ENCODE results near the gene NELL2. TPM values are rescaled to one million over a fixed set of nuclear protein-coding genes. Genes with fewer than 3 reads are reported as not detected.

The NELL2 gene
- total RNA-seq, 4 donors from 2014 or later, result 2.6 to 32.3 (median 11.9) TPM

DNA sequence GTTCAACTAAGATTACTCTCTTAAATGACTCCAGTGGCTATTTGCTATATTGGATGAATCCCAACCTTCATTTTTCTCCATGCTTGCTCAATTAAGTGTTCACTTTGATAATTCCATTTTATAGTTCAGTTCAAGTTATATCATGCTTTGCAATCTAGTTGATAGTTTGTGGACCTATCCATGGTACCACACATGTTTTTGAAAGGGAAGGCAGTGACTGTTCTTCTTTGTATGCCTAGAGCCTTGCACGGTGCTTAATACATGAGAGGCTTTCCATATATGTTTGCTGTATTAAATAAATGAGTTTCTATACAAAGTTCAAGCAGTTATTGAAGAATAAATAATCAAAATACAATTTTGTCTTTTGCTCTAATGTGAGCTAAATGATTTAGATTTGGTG lies 391.3 kb downstream of the NELL2 start:
- no peak for DNase-seq (ENCODE audit: low spot score in 2 of 2)
- WGBS, 2 donors, result 70 to 77% methylated on average over 1 of the region's 1 CpG
- no peak overlapping the region for H3K4me3 ChIP-seq (ENCODE audit: low read depth, poor library complexity, severe bottlenecking)

DNA sequence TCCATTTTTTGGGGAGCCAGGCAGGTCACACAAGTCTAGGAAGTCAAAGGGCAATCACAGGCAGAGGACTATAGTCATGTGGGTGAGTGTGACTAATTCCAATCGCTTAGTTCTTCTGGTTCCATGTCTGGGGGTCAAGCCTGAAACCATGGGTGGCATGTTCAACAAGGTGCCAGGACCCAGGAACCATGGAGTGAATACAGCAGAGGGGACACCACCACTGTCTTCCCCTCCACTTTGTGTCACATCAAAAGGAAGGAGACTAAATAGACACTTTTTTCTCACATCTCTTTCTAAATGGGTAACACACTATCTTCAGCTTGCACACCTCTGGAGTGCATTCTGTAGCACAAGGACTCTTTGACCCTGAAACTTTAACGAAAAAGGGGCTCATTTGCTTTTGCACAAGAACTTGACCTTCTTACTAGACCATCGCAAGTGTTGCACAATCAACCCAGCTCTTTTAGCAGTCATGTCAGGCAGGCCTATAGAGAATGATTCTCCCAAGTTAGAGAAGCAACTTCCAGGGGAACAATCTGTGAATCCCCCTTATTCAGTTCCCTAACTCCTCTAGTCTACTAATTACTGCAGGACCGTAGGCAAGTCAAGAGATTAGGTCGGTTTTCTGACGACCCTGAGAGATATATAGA lies 398.7 kb downstream of the NELL2 start:
- no peak overlapping the region for H3K4me3 ChIP-seq (ENCODE audit: low read depth, poor library complexity, severe bottlenecking)
- no peak for DNase-seq (ENCODE audit: low spot score in 2 of 2)
- intact Hi-C loops (cut with DNase I; ENCODE audit: low total_unique reads), result no loop called here
- TF ChIP-seq, protein P1, sequence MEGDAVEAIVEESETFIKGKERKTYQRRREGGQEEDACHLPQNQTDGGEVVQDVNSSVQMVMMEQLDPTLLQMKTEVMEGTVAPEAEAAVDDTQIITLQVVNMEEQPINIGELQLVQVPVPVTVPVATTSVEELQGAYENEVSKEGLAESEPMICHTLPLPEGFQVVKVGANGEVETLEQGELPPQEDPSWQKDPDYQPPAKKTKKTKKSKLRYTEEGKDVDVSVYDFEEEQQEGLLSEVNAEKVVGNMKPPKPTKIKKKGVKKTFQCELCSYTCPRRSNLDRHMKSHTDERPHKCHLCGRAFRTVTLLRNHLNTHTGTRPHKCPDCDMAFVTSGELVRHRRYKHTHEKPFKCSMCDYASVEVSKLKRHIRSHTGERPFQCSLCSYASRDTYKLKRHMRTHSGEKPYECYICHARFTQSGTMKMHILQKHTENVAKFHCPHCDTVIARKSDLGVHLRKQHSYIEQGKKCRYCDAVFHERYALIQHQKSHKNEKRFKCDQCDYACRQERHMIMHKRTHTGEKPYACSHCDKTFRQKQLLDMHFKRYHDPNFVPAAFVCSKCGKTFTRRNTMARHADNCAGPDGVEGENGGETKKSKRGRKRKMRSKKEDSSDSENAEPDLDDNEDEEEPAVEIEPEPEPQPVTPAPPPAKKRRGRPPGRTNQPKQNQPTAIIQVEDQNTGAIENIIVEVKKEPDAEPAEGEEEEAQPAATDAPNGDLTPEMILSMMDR (IDR thresholded peaks at IDR 0.05), result no peak
- TF ChIP-seq POLR2A (IDR thresholded peaks at IDR 0.05), result no peak
- WGBS, 2 donors, result 87 to 89% methylated on average over 6 of the region's 6 CpGs

More for the DNA sequence above, 391.3 kb downstream of the NELL2 start:
- intact Hi-C loops (cut with DNase I; ENCODE audit: low total_unique reads), result no loop called here
- TF ChIP-seq, protein P1 (IDR thresholded peaks at IDR 0.05), result no peak
- TF ChIP-seq POLR2A (IDR thresholded peaks at IDR 0.05), result no peak

DNA sequence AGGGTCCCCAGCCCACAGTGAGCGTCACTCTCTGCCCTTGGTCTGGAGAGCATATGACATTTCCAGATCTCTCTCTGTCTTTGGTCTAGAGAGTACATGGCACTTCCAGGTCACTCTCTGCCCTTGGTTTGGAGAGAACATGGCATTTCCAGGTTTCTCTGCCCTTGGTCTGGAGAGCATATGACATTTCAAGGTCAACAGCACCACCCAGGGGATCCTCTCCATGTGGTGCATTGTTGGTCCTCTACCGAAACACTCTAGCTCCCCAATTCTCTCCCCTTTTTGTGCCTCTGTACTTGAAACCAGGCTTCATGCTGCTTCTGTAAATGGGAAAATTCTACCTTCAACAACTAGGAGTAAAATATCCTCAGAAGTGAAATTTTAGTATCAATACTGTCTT lies 399.4 kb downstream of the NELL2 start:
- 89 to 94% methylated on average over 2 of the region's 2 CpGs for WGBS, 2 donors
- intact Hi-C loops (cut with DNase I; ENCODE audit: low total_unique reads), result no loop called here

DNA sequence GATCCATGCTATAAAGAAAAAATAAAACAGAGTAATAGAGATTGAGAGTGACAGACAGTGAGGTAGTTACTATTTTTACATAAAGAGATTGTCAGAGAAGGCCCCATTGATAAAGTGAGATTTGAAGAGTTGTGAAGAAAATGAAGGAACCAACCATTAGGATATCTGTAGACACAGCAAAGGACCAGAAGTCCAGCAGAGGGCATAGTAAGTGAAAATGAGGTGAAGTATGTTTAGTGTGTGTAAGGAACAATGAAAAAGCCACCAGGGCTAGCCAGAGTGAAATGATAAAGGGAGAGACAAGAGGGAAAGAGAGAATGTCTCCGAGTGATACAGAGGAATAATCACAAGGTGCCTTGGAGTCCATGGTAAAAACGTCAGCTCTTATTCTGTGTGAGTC lies 411.0 kb downstream of the NELL2 start:
- WGBS, 2 donors, result 76 to 86% methylated on average over 2 of the region's 2 CpGs
- DNase-seq (ENCODE audit: low spot score in 2 of 2), result no peak
- TF ChIP-seq, protein P1 (IDR thresholded peaks at IDR 0.05), result no peak
- no peak for TF ChIP-seq POLR2A (IDR thresholded peaks at IDR 0.05)
- no peak overlapping the region for H3K4me3 ChIP-seq (ENCODE audit: low read depth, poor library complexity, severe bottlenecking)
- intact Hi-C loops (cut with DNase I; ENCODE audit: low total_unique reads), result no loop called here

More for the DNA sequence above, 399.4 kb downstream of the NELL2 start:
- DNase-seq (ENCODE audit: low spot score in 2 of 2), result no peak
- no peak for TF ChIP-seq POLR2A (IDR thresholded peaks at IDR 0.05)
- TF ChIP-seq, protein P1 (IDR thresholded peaks at IDR 0.05), result no peak
- H3K4me3 ChIP-seq (ENCODE audit: low read depth, poor library complexity, severe bottlenecking), result no peak overlapping the region

GRCh38 chr12:44464180-44464579 lies 411.9 kb downstream of the NELL2 start:
- WGBS, 2 donors, result 72 to 74% methylated on average over 2 of the region's 2 CpGs
- no peak for DNase-seq (ENCODE audit: low spot score in 2 of 2)
- H3K4me3 ChIP-seq (ENCODE audit: low read depth, poor library complexity, severe bottlenecking), result no peak overlapping the region
- TF ChIP-seq, protein P1 (IDR thresholded peaks at IDR 0.05), result no peak
- TF ChIP-seq POLR2A (IDR thresholded peaks at IDR 0.05), result no peak
- intact Hi-C loops (cut with DNase I; ENCODE audit: low total_unique reads), result no loop called here

- H3K4me3 ChIP-seq (ENCODE audit: low read depth, poor library complexity, severe bottlenecking), result no peak overlapping the region
- no peak for DNase-seq (ENCODE audit: low spot score in 2 of 2)
- intact Hi-C loops (cut with DNase I; ENCODE audit: low total_unique reads), result no loop called here
- TF ChIP-seq POLR2A (IDR thresholded peaks at IDR 0.05), result no peak
- TF ChIP-seq, protein P1 (IDR thresholded peaks at IDR 0.05), result no peak
Measured at GRCh38 chr12:44462729-44463128, 413.4 kb downstream of the NELL2 start.

Measured in lower leg skin (tissue), 4 donors.